Stimulated activated CD4-positive, alpha-beta T cell treated with anti-CD3 and anti-CD28 coated beads, Interleukin-2, amount 100 ng/mL, for 48 hours (primary cell): ENCODE measurements around the gene UBA5.
A peak's percentile ranks its signal among the peaks of the same experiment; 100 is the strongest.

Source experiments
- DNase-seq, 2 donors: peaks; one replicate each; pipeline ENCODE4 v3.0.0-alpha.2; 2020

Gene UBA5

GRCh38 chr3:132722165-132723023 lies 62.3 kb downstream of the UBA5 start, which contains the start of gene NPHP3:
TSS of gene NPHP3 (minus strand) at chr3:132722409. CDS start at chr3:132722355, 54 bp downstream.
- peak; percentile 96 to 97 for DNase-seq

DNA sequence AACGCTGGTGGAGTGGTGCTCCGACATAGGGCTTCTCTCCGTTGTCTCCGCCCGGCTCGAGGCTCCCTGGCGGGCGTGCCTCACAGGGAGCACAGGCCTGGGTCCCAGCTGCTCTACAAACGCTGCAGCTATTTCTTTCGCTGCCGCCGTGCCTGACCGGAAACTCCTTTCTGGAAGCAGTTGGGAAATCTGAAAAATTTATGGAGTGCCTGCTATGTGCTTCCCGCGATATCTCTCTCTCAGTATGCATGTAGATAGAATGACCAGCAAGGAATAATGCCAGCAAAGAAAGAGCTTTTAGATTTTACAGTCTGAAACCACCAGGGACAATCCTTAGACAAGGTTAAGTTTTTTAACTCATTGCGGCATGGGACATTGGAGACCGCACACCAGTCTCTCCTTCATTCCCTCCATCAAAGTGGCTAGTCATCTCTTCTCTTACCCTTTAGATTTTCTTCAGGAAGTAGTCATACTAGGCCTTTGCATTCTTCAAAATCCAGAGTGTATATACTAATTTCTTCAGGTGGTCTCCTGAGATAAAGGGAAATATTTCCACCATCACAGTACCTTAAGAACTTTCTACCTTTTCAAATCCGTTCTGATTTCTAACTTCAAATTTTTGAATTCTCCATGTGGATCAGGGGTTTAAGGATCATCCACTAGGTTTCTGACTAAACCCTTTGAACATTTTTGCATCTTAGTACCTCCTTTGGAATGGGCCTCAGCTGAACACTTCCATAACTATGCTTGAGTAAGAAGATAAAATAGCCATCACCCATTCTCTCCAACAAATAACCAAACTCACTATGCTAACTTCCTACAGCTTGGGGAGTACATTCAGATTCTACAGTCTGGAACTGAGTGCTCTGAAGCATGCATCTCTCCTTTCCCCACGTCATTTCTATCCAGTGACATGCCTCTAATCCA lies 63.2 kb downstream of the UBA5 start:
- DNase-seq: no peak

- DNase-seq: no peak
These were observed 66.3 kb downstream of the UBA5 start for GRCh38 chr3:132726341-132726823.
